Measurements from ENCODE around the gene DGCR6L.
"Not testable (repeated sequence)": the region's sequence is repeated elsewhere in the genome, so short reads cannot be mapped to it uniquely, and the experiment has no call there.

DNA sequence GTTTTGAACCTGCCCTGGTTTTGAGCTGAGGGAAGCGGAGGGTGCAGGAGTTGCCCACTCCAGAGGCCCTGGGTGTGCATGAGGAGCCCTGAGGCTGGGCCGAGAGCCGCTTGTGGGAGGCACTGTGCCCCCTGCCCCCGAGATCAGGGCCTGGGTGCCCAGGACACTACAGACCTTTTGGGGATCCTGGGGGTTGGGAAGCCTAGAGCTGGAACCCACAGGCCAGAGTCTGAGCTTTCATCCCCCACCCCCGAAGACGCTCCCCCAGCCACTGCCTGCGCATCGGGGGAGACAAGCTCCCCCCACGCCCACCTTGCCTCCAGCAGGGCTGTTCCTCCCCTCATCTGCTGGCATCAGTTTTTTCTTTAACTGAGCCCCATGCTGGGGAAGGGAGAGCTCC lies 38.4 kb downstream of the DGCR6L start:
- not testable (repeated sequence) for TF ChIP-seq POLR2AphosphoS5 (IDR thresholded peaks at IDR 0.05; ENCODE audit: low read depth, low read length); POLR2A (IDR thresholded peaks at IDR 0.05; ENCODE audit: low read depth, low read length); TAF1 (IDR thresholded peaks at IDR 0.05; ENCODE audit: borderline replicate concordance, low read depth, low read length)
